ENCODE results near the gene SGSH.
A peak's percentile ranks its signal among the peaks of the same experiment; 100 is the strongest.
"Not testable (repeated sequence)": the region's sequence is repeated elsewhere in the genome, so short reads cannot be mapped to it uniquely, and the experiment has no call there.

The SGSH gene

DNA sequence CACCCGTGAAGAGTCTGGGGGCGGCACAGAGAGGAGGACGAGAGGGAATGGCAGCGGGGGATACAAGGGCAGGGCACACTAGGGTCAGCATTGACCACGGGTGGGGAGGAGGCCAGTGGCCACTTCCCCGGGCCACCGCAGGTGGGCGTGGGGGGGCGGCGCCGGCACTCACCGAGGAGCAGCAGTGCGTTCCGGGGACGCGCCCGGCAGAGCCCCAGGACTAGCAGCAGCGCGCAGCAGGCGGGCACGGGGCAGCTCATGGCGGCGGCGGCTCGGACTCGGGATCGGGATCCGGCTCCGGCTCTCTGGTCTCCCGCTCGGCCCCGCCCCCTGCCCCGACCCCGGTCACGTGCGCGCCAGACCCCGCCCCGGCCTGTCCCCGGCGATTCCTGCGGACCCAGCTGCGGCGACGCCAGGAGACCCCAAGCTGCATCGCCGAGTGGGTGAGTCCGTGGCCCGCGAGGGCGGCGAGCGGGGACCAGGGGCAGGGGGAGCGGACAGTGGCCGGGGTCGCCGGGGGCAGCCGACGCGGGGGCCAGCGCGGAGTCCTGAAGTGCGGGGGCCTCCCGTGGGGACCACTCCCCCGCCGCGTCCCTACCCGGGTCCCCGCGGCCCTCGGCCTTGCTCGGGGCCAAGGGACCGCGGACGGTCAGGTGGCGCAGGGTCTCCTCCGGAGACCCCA, at the start of gene SGSH, which contains the start of gene SLC26A11:
Gene SGSH (minus strand): TSS at position 280 of the 682 bp plus-strand sequence. CDS start 20 bp downstream, at position 260.
Gene SLC26A11 (plus strand): TSS at position 374 of the 682 bp plus-strand sequence. CDS start 1,134 bp downstream, outside the sequence.
- FAIRE-seq: peak; percentile 75
- DNase-seq (ENCODE audit: low spot score): peak; percentile 95

DNA sequence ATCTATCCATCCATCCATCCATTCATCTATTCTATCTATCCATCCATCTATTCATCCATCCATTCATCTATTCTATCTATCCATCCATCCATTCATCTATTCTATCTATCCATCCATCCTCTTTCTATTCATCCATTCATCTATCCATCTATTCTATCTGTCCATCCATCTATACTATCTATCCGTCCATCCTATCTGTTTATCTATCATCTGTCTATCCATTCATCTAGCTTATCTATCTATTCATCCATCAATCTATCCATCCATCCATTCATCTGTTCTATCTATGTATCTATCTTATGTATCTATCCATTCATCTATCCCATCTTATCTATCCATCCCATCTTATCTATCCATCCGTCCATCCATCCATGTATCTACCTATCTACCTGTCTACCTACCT, 49.3 kb upstream of the SGSH start:
- peak; percentile 77 for FAIRE-seq

DNA sequence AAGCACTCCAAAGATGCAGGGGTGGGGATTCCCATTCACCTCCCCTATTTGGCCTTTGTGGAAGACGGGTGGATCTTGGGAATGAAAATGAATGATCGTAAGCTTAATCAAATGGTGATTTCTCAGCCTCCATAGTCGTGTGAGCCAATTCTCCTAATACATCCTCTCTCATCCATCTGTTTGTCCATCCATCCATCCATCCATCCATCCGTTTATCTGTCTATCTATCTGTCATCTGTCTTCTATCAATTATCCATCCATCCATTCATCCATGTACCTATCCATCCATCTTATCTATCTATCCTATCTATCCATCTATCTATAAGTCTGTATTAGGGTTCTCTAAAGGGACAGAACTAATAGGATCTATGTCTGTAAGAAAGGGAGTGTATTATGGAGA, 48.3 kb upstream of the SGSH start:
- no peak for DNase-seq (ENCODE audit: low spot score)
- no peak for FAIRE-seq

More for the DNA sequence above, 49.3 kb upstream of the SGSH start:
- DNase-seq (ENCODE audit: low spot score): no peak

DNA sequence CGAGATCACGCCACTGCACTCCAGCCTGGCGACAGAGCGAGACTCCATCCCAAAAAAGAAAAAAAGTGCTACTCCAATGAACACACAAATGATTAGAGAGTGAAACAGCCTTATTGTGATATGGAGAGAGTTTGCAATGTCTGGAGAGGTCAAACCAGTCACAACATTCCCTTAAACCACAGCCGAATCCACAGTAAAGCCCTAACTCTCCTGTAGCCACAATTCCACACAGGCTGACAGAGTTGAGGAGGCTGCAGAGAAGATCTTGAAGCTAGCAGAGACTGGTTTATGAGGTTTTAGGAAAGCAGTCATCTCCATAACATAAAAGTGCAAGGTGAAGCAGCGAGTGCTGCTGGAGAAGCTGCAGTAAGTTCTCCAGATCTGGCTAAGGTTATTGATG, 47.3 kb upstream of the SGSH start:
- DNase-seq (ENCODE audit: low spot score): no peak
- no peak for FAIRE-seq

DNA sequence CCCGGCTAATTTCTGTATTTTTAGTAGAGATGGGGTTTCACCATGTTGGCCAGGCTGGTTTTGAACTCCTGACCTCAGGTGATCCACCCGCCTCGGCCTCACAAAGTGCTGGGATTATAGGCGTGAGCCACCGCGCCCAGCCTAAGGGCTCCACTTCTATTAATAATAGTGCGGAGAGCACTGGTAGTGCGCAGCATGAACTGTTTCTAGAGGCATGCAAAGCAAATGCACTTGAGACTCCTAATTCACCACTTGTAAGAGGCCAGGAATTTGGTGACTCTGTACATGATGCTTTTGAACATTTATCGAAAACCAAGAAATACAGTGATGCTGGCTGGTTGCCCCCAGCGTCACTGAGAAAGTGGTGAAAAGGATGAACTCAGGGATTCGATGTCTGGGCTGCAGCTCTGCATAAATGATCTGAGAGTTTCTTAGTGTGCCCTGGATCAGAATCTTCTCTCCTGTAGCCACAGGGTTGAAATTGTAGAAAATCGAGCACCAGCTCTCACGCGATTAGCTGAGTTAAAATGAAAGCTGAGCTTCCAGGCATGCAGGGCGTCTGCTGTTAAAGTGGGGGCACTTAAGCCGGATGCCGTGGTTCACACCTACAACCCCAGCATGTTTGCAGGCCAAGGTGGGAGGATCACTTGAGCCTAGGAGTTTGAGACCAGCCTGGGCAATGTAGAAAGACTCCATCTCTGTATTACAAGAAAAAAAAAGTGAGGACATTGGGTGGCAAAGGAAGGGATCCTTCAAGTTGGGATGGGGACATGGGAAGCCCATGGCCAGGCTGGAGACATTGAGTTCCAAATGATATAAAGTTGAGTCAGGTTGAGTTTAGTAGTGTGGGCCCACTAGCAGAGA, 45.3 kb upstream of the SGSH start:
- DNase-seq (ENCODE audit: low spot score) (no peak), FAIRE-seq (no peak)

DNA sequence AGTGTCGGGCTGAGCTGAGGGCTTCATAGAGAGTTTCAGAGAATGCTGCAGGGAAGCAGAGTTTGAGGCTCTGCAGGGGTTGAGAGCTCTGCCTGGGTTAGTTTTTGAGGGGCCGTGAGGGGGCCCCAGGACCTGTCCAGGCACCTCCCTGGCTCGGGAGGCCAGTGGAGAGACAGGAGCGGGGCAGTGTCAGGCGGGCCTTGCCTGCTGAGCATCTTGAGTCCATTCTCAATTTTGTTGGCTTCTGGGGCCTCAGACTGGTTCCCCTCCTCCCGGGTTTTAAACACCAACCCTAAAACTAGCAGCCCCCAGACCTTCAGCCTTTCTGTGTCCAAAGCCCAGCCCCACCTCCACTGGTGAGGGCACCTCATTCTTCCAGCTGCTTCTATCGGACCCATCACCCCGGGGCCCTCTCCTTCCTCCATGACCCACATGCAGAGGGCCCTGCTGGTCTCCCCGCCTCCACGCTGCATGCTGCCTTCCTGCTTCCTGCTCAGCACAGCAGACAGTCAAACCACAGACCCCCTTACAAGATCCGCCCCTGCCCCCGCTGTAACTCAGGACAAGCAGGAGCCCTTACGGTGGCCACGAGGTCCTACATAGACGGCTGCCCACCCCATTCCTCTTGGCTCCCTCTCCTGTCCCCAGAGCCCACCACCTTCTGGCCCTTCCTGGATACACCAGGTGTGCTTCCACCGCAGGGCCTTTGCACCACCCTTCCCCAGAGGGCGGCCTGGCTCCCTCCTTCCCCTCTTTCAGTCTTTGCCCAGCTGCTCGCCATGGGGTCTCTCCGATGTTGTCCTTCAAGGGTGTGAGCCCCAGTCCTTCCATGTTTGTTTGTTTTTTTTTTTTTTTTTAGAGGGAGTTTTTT, 44.3 kb upstream of the SGSH start:
- FAIRE-seq: no peak
- no peak for DNase-seq (ENCODE audit: low spot score)

DNA sequence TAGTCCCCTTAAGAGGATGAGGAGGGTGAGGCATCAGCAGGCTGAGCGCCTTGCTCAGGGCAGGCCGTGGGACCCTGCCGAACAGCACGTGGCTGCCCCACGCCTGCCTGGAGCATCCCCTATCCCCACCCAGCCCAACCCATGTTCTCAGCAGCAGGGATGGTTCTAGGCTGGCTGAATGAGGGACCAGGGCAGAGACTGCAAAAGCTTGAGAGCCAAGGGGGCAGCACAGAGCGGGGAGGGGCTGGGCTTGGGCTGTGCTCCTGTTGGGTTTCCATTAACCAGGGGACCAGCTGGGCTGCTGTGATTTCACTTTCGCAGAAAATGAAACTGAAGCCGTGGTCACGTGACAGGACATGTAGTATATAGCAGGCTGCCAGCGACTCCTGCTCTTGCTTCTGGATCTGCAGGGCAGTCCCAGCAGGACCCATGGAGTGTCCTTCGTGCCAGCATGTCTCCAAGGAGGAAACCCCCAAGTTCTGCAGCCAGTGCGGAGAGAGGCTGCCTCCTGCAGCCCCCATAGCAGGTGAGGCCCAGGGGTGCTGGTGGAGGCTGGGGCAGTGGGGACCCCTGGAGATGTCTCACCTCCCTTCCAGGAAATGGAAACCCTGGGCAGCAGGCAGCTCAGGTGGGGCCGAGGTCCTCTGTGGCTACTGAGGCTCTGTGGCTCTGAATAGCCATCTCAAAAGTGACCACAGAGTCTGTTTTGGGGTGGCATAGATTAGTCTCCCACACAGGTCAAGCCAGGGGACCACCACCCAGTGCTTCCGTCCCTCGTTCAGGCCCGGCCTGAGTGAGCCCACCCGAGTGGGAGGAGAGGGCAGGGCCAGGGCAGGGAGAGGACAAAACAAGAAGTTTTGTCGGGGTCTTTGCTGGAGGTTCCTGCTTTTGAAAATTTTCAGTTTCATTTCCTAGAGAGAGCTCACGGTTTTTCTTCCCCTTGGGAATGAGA, 43.4 kb upstream of the SGSH start:
- FAIRE-seq: no peak
- no peak for DNase-seq (ENCODE audit: low spot score)

DNA sequence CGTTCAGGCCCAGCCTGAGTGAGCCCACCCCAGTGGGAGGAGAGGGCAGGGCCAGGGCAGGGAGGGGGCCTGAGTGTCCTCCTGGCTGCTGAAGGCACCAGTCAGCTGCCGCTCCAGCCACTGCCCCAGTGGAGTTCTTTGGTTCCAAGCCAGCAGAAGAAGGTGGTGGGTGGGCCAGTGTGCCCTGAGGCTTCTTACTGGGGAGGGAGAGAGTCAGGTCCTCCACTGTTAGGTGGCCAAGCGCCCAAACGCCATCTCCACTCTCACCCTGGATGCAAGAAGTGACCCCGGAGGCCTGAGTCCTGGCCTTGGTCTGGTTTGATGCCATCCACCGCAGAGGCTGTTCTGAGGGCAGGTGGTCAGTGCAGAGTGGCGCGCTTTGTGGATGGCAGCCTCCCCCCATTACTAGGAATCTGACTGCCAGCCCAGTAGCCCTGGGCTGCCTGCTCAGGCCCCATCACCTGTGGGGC, 42.7 kb upstream of the SGSH start:
- FAIRE-seq: no peak
- no peak for DNase-seq (ENCODE audit: low spot score)

DNA sequence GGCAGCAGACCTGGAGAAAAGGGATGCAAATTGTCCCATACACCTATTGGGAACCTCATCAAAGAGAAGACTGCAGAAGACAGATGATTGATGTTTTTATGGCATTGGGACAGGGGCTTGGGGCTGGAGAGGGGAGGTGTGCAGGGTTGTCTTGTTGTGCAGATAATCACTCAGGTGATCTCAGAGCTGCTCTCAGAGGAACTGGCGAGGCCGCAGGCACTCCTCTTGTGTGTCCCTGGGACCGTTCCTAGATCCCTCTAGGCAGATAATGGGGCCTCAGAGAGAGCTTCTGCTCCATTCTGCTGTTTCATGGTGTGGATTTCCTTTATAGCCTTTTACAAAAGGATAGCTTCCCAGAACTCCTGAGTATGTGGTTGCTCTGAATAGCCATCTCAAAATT, 42.2 kb upstream of the SGSH start:
- no peak for DNase-seq (ENCODE audit: low spot score)
- no peak for FAIRE-seq

DNA sequence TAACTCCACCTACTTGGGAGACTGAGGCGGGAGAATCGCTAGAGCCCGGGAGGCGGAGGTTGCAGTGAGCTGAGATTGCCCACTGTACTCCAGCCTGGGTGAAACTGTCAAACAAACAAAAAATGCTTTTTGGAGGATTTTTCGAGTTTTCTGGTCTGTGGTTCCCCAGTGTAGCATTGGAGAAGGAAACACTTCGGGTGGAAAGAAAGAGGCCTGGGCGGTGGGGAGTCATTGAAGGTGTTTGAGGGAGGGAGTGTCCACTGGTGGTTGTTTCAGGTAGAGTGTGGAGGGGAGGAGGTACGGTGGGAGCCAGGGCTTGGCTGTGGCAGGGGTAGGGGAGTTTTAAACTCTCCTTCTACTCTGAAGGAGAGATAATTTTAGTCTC, 41.8 kb upstream of the SGSH start:
- DNase-seq (ENCODE audit: low spot score) (no peak), FAIRE-seq (no peak)

DNA sequence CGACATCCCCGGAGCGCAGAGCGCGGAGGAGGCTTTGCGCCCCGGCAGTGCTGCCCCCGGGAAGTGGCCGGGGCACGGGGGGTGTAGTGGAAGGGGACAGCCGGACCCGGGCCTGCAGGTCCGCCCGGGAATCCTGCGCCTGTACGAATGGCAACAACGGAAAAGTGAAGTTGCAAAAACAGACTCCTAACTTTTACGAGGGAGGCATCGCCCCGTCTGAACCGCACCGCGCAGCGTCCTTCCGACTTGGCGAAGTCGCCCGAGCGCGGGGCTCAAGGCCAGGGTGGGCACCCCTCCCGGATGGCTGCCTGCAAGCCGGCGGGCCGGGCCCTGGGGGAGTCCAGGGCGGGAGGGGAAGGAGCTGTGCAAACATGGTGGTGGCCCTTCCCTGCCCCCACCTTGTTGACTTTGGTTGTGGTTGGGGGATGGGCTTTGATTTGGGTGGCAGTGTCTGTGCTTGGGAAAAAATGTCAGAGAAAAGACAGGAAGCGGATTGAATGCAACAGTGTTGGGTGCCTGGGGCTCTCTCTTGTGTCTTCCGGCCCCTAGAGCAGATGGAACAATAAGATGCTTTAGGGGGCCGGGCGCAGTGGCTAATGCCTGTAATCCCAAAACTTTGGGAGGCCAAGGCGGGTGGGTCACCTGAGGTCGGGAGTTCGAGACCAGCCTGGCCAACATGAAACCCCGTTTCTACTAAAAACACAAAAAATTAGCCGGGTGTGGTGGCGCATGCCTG, 41.2 kb upstream of the SGSH start:
- peak; percentile 63 for DNase-seq (ENCODE audit: low spot score)

DNA sequence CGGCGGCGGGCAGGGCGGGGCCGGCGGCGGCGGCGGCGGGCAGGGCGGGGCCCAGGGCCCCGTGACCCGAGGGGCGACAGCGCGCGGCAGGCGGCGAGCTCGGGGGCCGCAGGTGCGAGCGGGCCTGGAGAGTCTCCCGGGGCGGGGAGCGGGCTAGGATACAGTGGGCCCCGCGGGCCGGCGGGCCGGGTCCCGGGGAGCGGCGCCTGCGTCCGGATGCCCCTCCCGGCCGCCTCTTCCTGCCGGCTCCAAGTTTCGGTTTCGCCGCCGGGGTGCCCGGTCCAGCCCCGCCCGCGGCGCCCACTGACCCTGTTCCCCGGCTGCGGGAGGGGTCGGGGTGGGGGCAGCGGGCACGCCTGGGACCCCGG, 40.6 kb upstream of the SGSH start, which contains the start of gene RNF213:
Gene RNF213 (plus strand): TSS at position 62 of the 368 bp plus-strand sequence. CDS start 2,830 bp downstream, outside the sequence.
- FAIRE-seq (no peak), DNase-seq (ENCODE audit: low spot score) (peak; percentile 93)

More for the DNA sequence above, 41.2 kb upstream of the SGSH start:
- FAIRE-seq: peak; percentile 9

DNA sequence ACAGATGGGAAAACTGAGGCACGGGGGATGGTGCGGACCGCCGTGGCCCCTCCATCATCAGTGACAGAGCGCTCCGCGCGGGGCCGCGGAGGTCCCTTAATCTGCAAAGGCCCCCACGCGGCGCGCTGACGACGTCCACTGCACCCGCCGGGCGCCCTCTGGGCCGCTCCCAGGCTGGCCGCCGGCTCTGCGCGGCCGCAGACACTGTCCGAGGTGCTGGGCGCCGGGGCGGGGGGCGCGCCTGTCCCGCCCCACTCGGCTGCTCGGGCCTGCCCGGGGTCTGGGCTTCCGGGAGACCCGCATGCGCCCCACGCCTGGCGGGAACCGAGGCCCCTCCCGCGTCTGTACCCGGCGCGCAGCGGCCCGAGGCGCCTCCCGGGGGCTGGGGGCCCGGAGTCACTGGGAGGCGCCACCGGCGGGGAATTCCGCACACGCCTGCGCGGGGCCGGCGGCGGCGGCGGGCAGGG, 40.0 kb upstream of the SGSH start:
- DNase-seq (ENCODE audit: low spot score) (peak; percentile 96), FAIRE-seq (no peak)

DNA sequence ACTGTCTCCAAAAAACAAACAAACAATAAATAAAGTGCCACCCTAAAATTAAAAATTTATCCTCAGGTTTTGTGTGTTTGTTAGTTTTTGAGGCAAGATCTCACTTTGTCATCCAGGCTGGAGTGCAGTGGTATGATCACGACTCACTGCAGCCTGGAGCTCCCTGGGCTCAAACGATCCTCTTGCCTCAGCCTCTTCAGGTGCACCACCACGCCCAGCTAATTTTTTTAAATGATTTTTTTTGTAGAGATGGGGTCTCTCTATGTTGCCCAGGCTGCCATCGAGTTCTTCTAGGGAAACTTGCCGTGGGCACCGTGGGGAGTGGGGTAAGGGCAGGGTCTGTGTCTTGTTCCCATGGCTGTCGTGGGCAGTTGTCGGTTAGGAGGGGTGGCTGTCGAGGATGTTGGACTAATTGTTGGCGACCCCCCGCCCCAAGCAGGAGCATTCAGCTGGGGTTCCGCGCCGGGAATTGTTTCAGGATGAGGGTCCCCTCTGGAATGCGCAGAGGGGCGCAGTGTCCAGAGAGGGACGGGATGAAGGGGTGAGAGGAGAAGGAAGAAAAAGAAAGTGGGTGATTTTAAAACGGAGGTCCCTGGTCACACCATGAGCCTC, 39.4 kb upstream of the SGSH start:
- FAIRE-seq: no peak

DNA sequence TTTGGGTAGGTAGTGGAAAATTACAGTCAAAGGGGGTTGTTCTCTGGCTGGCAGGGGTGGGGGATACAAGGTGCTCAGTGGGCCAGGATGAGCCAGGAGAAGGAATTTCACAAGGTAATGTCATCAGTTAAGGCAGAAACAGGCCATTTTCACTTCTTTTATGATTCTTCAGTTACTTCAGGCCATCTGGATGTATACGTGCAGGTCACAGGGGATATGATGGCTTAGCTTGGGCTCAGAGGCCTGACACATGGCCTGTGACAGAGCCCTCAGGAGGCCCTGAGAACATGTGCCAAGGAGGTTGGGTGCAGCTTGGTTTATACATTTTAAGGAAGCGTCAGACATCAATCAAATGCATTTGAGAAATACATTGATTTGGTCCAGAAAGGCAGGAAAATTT, 38.2 kb upstream of the SGSH start:
- not testable (repeated sequence) for DNase-seq (ENCODE audit: low spot score); FAIRE-seq

More for the DNA sequence above, 39.4 kb upstream of the SGSH start:
- DNase-seq (ENCODE audit: low spot score): no peak

DNA sequence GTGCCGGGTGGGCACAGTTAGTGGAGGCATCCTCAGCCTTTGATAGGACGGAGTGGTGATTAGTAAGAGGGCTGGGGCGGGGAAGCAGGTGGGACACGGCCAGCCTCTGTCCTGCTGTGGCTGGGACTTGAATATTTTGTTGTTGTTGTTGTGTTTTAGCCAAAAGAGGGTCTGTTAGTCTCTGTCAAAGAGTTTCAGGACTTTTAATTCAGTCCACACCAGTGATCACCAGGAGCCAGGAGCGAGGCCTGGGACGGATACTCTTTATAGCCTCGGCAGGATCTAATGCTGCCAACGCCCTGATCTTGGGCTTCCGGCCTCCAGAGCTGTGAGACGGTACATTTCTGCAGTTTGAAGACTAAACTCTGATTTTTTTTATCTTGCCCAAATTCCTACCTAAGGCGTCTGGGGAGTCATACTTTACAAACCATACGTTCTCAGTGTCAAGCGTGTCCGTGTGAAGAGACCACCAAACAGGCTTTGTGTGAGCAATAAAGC, 37.6 kb upstream of the SGSH start:
- FAIRE-seq (no peak), DNase-seq (ENCODE audit: low spot score) (no peak)

DNA sequence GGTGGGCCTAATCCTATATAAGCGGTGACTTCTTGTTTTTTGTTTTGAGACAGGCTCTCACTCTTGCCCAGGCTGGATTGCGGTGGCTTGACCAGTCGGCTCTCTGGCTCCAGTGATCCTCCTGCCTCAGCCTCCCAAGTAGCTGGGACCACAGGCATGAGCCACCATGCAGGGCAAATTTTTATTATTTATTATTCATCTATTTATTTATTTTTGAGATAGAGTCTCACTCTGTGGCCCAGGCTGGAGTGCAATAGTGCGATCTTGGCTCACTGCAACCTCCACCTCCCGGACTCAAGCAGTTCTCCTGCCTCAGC, 35.9 kb upstream of the SGSH start:
- FAIRE-seq (no peak), DNase-seq (ENCODE audit: low spot score) (no peak)

DNA sequence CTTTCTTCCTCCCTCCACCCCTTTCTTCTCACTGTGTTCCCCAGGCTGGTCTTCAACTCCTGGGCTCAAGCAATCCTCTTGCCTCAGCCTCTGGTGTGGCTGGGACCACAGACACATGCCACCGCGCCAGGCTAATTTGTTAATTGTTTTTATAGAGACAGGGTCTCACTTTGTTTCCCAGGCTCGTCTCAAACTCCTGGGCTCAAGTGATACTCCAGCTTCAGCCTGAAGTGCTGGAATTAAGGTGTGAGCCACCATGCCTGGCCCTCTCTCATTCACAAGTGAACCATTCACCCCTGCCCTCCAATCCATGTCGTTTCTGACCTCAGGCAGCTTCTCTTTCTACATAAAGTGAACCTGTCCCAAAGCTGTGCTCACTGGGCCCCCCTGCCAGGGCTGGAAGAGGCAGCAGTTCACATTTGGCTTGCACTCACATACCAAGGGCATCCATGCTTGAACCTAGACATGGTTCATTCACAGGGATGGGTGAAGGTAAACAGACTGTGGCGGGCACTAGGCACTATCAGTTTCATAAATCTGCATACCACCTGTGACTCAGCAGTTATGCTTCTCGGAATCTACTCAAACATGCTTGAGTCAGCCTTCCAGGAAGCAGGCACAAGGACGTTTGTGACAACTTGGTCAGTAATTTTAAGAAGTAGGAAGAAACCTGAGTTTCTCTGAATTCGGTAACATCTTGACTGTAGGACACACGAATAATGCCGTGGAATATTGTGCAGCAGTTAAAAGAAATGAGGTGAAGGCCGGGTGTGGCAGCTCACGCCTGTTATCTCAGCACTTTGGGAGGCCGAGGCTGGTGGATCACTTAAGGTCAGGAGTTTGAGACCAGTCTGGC, 34.5 kb upstream of the SGSH start:
- FAIRE-seq (peak; percentile 90), DNase-seq (ENCODE audit: low spot score) (peak; percentile 91)
